HepG2 (cell line): Measurements from ENCODE around the gene DGCR6L. TPM values are rescaled to one million over a fixed set of nuclear protein-coding genes. Genes with fewer than 3 reads are reported as not detected.
"Not testable (repeated sequence)": the region's sequence is repeated elsewhere in the genome, so short reads cannot be mapped to it uniquely, and the experiment has no call there.

Source experiments
- ATAC-seq: fragments of 200-7000 bp; cut with Tn5 transposase; 3 replicates; pipeline ENCODE4 v1.9.1; 2020; ENCODE audit warnings: mild to moderate bottlenecking, moderate library complexity
- BruUV-seq: library from RNA; stranded (reverse); fragments of 400-500 nt; replicated peaks from 2 replicates; lab custom pipeline; 2021; lab: Mats Ljungman, UMichigan
- CTCF ChIA-PET: fragments of 300-600 bp; formaldehyde crosslinking; extraction: SDS; loops from one replicate; lab custom pipeline; 2021; ENCODE audit warnings: low total read pairs, inconsistent platforms, low intra/inter-chr PET ratio; lab: Yijun Ruan, JAX
- POLR2A ChIA-PET: fragments of 350-600 bp; sonication (Branson Sonifier 250); formaldehyde crosslinking; loops from one replicate; lab custom pipeline; 2020; ENCODE audit warnings: antibody characterized with exemption, inconsistent platforms; lab: Yijun Ruan, JAX
- DNase-seq: peaks from one replicate; pipeline ENCODE4 v3.0.0-alpha.2; 2015; ENCODE audit warnings: low spot score
- FAIRE-seq: peaks from 3 replicates; lab custom pipeline; 2011; peaks lifted over from hg19 to GRCh38; lab: Jason Lieb, UNC
- H2AFZ ChIP-seq: one replicate; pipeline ENCODE4 v1.6.1; 2011; ENCODE audit warnings: low read length, inconsistent platforms
- H3K27ac ChIP-seq: fragments of 300-600 bp; 3 replicates; pipeline ENCODE4 v1.8.0; 2011; ENCODE audit warnings: mixed run types, mild to moderate bottlenecking, mixed read lengths, low read length, inconsistent platforms; ENCODE audit not compliant: insufficient read depth; ENCODE audit errors: extremely low read length
- H3K27me3 ChIP-seq, 2 experiments: fragments of 200-600 bp in 1 of 2; 2 replicates in 1 of 2; 3 replicates in 1 of 2; pipeline versions ENCODE4 v1.6.0 to v1.8.0; 2011; ENCODE audit warnings: low read length in 2 of 2, mild to moderate bottlenecking in 2 of 2, moderate library complexity in 2 of 2, inconsistent platforms in 1 of 2; ENCODE audit not compliant: insufficient read depth in 2 of 2, control insufficient read depth in 1 of 2
- H3K36me3 ChIP-seq, 2 experiments: fragments of 200-600 bp in 1 of 2; replicated peaks in 1 of 2; 2 replicates in 1 of 2; 3 replicates in 1 of 2; pipeline versions ENCODE4 v1.5.1 to v1.8.0; 2011; ENCODE audit warnings: low read length in 2 of 2, inconsistent platforms in 1 of 2; ENCODE audit not compliant: insufficient read depth in 2 of 2, control insufficient read depth in 1 of 2
- H3K4me1 ChIP-seq: 2 replicates; pipeline ENCODE4 v1.5.1; 2012; ENCODE audit warnings: low read length, inconsistent platforms; ENCODE audit not compliant: insufficient read depth
- H3K4me2 ChIP-seq: 2 replicates; pipeline ENCODE4 v1.6.0; 2011; ENCODE audit warnings: low read depth, low read length, inconsistent platforms
- H3K4me3 ChIP-seq, 3 experiments: fragments of 200-600 bp in 1 of 3; sonication (generic), shearing (Covaris generic) in 1 of 3; replicated peaks in 1 of 3; 2 replicates each; pipeline ENCODE4 v1.5.1; 2011 to 2016; ENCODE audit warnings: low read length in 3 of 3, inconsistent platforms in 2 of 3, low read depth in 2 of 3, mild to moderate bottlenecking in 2 of 3, control low read depth in 1 of 3, mixed read lengths in 1 of 3; ENCODE audit not compliant: insufficient read depth in 1 of 3
- H3K79me2 ChIP-seq: one replicate; pipeline ENCODE4 v1.6.1; 2011; ENCODE audit warnings: low read length, inconsistent platforms; ENCODE audit not compliant: insufficient read depth
- H3K9ac ChIP-seq: 2 replicates; pipeline ENCODE4 v1.6.0; 2011; ENCODE audit warnings: mild to moderate bottlenecking, low read depth, low read length, inconsistent platforms; ENCODE audit not compliant: insufficient read depth
- H3K9me3 ChIP-seq: 2 replicates; pipeline ENCODE4 v1.5.1; 2012; ENCODE audit warnings: mild to moderate bottlenecking, low read length
- H4K20me1 ChIP-seq: 2 replicates; pipeline ENCODE4 v1.6.0; 2011; ENCODE audit warnings: inconsistent platforms, mild to moderate bottlenecking, low read length, moderate library complexity; ENCODE audit not compliant: insufficient read depth
- PRPF4 ChIP-seq: fragments of 200-400 bp; formaldehyde crosslinking; IDR thresholded peaks from 2 replicates; pipeline ENCODE4 v1.6.1; 2016; ENCODE audit warnings: low read length, low read depth; ENCODE audit not compliant: poor library complexity, severe bottlenecking
- RBM39 ChIP-seq: fragments of 200-400 bp; formaldehyde crosslinking; IDR thresholded peaks from one replicate; pipeline ENCODE4 v1.6.1; 2018; ENCODE audit warnings: antibody characterized with exemption, mild to moderate bottlenecking, low read depth, low read length; ENCODE audit not compliant: poor library complexity, severe bottlenecking
- RFXAP ChIP-seq: sonication (generic); formaldehyde crosslinking; IDR thresholded peaks from 2 replicates; pipeline ENCODE4 v1.4.0; 2020; ENCODE audit warnings: missing genetic modification reagents, borderline replicate concordance
- XRCC5 ChIP-seq: fragments of 200-400 bp; formaldehyde crosslinking; optimal IDR thresholded peaks from 2 replicates; pipeline ENCODE3; 2017; ENCODE audit warnings: mild to moderate bottlenecking, low read length
- ZNF274 ChIP-seq: sonication (generic); formaldehyde crosslinking; IDR thresholded peaks from 2 replicates; pipeline ENCODE4 v1.5.1; 2020; ENCODE audit warnings: mild to moderate bottlenecking, missing genetic modification reagents
- ZNF607 ChIP-seq: sonication (generic); formaldehyde crosslinking; IDR thresholded peaks from 2 replicates; pipeline ENCODE4 v1.5.1; 2020; ENCODE audit warnings: missing genetic modification reagents, mild to moderate bottlenecking, borderline replicate concordance
- WGBS: methylation state at CpG from one replicate; pipeline ENCODE4 v1.1.6; 2017; ENCODE audit warnings: low lambda C conversion rate; 5-methylcytosine and 5-hydroxymethylcytosine counted together
- in situ Hi-C: cut with HindIII; loops from 2 replicates; pipeline ENCODE4 v1.10.0; 2017; ENCODE audit warnings: low pct_unique_long_range_greater_than_20kb; ENCODE audit not compliant: extremely low pct_ligation_motif_present
- intact Hi-C: fragments of 100-400 bp; cut with micrococcal nuclease; formaldehyde crosslinking; loops from one replicate; pipeline ENCODE4 v1.10.0; 2022; ENCODE audit not compliant: unreplicated experiment
- polyA plus RNA-seq, 8 experiments: library from polyadenylated mRNA; depleted of rRNA in 3 of 8; stranded (reverse) in 7 of 8; unstranded in 1 of 8; fragments of >200 nt; fragmentation: Illumina TruSeq in 4 of 8; extraction: Trizol in 4 of 8; gene quantifications; 2 replicates each; pipeline versions ENCODE4 v1.2.1 to v1.2.3, GENCODE V29; 2011 to 2016; ENCODE audit warnings: low read depth in 4 of 8, missing spikeins in 1 of 8, mixed read lengths in 1 of 8; ENCODE audit not compliant: insufficient read depth in 1 of 8
- total RNA-seq, 5 experiments: library from RNA; depleted of rRNA; stranded (reverse); fragments of >200 nt; fragmentation: Illumina TruSeq; extraction: Trizol; gene quantifications; 2 replicates each; pipeline ENCODE4 v1.2.3, GENCODE V29; 2016; ENCODE audit warnings: low read depth in 1 of 5

The DGCR6L gene
- total and polyA plus RNA-seq, 2 of the 13 experiments (the other 11 are each of a cell fraction or from before 2014, with no cell fraction given) = 17.5 to 35.3 TPM

DNA sequence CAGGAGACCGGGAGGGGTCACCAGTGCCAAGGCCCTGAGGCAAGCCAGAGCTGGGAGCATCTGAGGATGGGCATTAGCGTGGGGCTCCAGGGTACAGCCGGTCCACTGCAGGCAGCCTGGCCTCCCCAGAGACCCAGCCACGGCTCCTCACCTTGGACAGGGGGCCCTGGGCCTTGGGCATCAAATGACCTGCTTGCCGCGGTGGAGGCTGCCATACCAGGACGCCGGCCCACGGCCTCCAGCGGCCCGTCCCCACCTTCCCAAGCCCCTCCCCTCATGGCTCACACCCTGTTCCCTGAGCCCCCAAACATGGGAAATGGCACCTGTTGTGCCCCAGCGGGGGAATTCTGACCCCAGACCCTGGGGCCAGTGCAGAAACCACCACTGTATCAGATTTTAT is 39.0 kb downstream of the DGCR6L start:
- BruUV-seq = no TSS peak
- POLR2A ChIA-PET = no interaction called here
- DNase-seq = no peak
- in situ Hi-C loops = loop anchor here (5.0 to 25.0 kb wide), 2 partner anchors 124 to 1319 kb away; no protein-coding TSS in a partner anchor
- intact Hi-C loops = no loop called here
- Histone ChIP-seq H3K4me2 (no peak overlapping the region), H3K4me3 (no peak overlapping the region), H4K20me1 (no peaks in the 10 kb centered on the region), H3K27ac (no peak overlapping the region), H3K9me3 (no peaks in the 10 kb centered on the region), H2AFZ (no peak overlapping the region), H3K36me3 (no peaks in the 10 kb centered on the region), H3K79me2 (no peaks in the 10 kb centered on the region), H3K27me3 (peaks cover 9 to 50% of the 10 kb centered on the region in 2 experiments; a peak in 4 of 5 replicates), H3K9ac (no peak overlapping the region), H3K4me1 (no peaks in the 10 kb centered on the region)
- CTCF ChIA-PET = no interaction called here
- FAIRE-seq = no peak
- TF ChIP-seq XRCC5 (no peak), RFXAP (no peak), PRPF4 (no peak), ZNF607 (CRISPR knock-in tag) (no peak), RBM39 (no peak), ZNF274 (CRISPR knock-in tag) (no peak)
- WGBS = no CpG with 5 or more reads among the region's 12 CpGs
- no peak for ATAC-seq

DNA sequence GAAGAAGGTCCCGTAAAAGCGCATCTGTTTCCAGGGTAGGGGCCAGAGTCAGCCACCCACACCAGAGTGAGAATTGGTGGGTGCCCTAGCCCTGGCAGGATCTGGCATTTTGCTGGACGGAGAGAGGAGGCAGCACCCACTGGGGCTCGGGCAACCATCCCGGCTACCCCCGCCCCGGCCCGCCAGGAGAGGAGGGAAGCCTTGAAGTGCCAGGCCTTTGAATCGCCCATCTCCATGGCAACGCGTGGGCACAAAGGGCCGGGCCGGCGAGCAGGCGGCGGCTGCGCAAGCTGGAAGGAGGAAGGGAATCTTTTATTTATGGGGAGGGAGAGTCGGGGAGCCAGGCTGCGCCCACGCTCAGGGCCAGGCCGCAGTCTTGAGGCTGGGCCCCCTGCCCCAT is 39.7 kb downstream of the DGCR6L start:
- H3K9ac ChIP-seq, H3K4me1 ChIP-seq, intact Hi-C loops, POLR2A ChIA-PET, H3K9me3 ChIP-seq, CTCF ChIA-PET, ATAC-seq, DNase-seq, FAIRE-seq, H3K36me3 ChIP-seq, H2AFZ ChIP-seq, H3K4me2 ChIP-seq, H4K20me1 ChIP-seq, H3K27ac ChIP-seq, H3K4me3 ChIP-seq, H3K79me2 ChIP-seq, BruUV-seq: not testable (repeated sequence)
- in situ Hi-C loops = loop anchor here (5.0 to 25.0 kb wide), 2 partner anchors 123 to 1318 kb away; no protein-coding TSS in a partner anchor
- no CpG with 5 or more reads among the region's 21 CpGs for WGBS
- peaks cover 9 to 50% of the 10 kb centered on the region in 2 experiments; a peak in 4 of 5 replicates for H3K27me3 ChIP-seq
